Suprapubic skin (tissue), 3 donors: Measurements from ENCODE around the gene DPYSL5.

Source experiments
- CTCF ChIP-seq, 2 donors: fragments of 200-600 bp in 1 of 2; fragments of 450-650 bp in 1 of 2; sonication (generic) in 1 of 2; IDR thresholded peaks; one replicate each; pipeline ENCODE4 v1.5.1; 2016 to 2019; ENCODE audit warnings: antibody characterized with exemption in 2 of 2, mild to moderate bottlenecking in 1 of 2, moderate library complexity in 1 of 2
- POLR2A ChIP-seq, 2 donors: fragments of 450-650 bp; IDR thresholded peaks; one replicate each; pipeline ENCODE4 v1.6.1; 2017; ENCODE audit warnings: antibody characterized with exemption in 2 of 2, mild to moderate bottlenecking in 2 of 2, moderate library complexity in 2 of 2

GRCh38 chr2:26899500-26900164 lies 51.7 kb downstream of the DPYSL5 start:
- no peak for TF ChIP-seq CTCF (IDR thresholded peaks at IDR 0.05)
- no peak for TF ChIP-seq POLR2A (IDR thresholded peaks at IDR 0.05)
